ENCODE measurements around the gene UGT1A8.

Gene UGT1A8

GRCh38 chr2:233663911-233664310 is 46.5 kb downstream of the UGT1A8 start:
- H3K4me1 ChIP-seq (ENCODE audit: control insufficient read depth, insufficient read depth, low read length, unreplicated experiment), result no peaks in the 10 kb centered on the region
- no peak overlapping the region for H3K27ac ChIP-seq (ENCODE audit: low read depth, low read length)
- H3K4me3 ChIP-seq (ENCODE audit: low read depth, low read length), result no peak overlapping the region
- H3K27me3 ChIP-seq (ENCODE audit: insufficient read depth, low read length), result peaks cover 51% of the 10 kb centered on the region
- H3K36me3 ChIP-seq (ENCODE audit: insufficient read depth, low read length), result no peaks in the 10 kb centered on the region
- H2AFZ ChIP-seq (ENCODE audit: low read length, unreplicated experiment), result no peak overlapping the region
- no peaks in the 10 kb centered on the region for H3K79me2 ChIP-seq (ENCODE audit: control insufficient read depth, insufficient read depth, low read length, unreplicated experiment)

GRCh38 chr2:233668605-233669260 is 51.3 kb downstream of the UGT1A8 start:
- no peak overlapping the region for H3K4me3 ChIP-seq (ENCODE audit: low read depth, low read length)
- no peaks in the 10 kb centered on the region for H3K36me3 ChIP-seq (ENCODE audit: insufficient read depth, low read length)

GRCh38 chr2:233671290-233672161 is 54.1 kb downstream of the UGT1A8 start, which contains the start of gene UGT1A9:
Gene UGT1A9, plus strand, starts transcription at chr2:233671898. Its CDS starts 37 bp downstream, at chr2:233671935.
- H3K27ac ChIP-seq (ENCODE audit: low read depth, low read length), result no peak within 1 kb of the TSS
- H3K27me3 ChIP-seq (ENCODE audit: insufficient read depth, low read length), result peaks cover 41% of the 10 kb centered on the region
- H3K79me2 ChIP-seq (ENCODE audit: control insufficient read depth, insufficient read depth, low read length, unreplicated experiment), result no peaks in the 10 kb centered on the region
- H2AFZ ChIP-seq (ENCODE audit: low read length, unreplicated experiment), result no peak within 1 kb of the TSS
- no peaks in the 10 kb centered on the region for H3K36me3 ChIP-seq (ENCODE audit: insufficient read depth, low read length)
- no peak within 1 kb of the TSS for H3K4me3 ChIP-seq (ENCODE audit: low read depth, low read length)
- H3K4me1 ChIP-seq (ENCODE audit: control insufficient read depth, insufficient read depth, low read length, unreplicated experiment), result no peaks in the 10 kb centered on the region

More at GRCh38 chr2:233668605-233669260, 51.3 kb downstream of the UGT1A8 start:
- Histone ChIP-seq H2AFZ (ENCODE audit: low read length, unreplicated experiment) (no peak overlapping the region), H3K27ac (ENCODE audit: low read depth, low read length) (no peak overlapping the region), H3K27me3 (ENCODE audit: insufficient read depth, low read length) (peaks cover 46% of the 10 kb centered on the region), H3K4me1 (ENCODE audit: control insufficient read depth, insufficient read depth, low read length, unreplicated experiment) (no peaks in the 10 kb centered on the region), H3K79me2 (ENCODE audit: control insufficient read depth, insufficient read depth, low read length, unreplicated experiment) (no peaks in the 10 kb centered on the region)

DNA sequence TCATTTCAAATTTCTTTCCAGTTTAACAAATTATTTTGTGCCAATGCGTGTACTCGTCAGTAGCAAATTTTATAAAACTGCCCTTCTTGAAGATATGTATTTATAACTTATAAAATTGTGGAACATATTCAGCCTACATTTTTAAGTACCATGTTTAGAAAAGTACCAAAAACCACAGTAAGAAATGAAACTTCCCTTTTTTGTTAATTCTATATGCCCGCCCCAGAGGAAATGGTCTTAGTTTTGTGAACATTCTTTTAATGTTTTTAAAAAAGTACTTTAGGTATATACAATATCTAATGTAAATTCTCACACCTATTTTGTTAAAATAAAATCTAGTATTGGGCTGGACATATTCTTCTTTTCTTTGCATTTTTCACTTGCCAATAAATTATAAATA is 55.5 kb downstream of the UGT1A8 start:
- Histone ChIP-seq H3K79me2 (ENCODE audit: control insufficient read depth, insufficient read depth, low read length, unreplicated experiment) (no peaks in the 10 kb centered on the region), H2AFZ (ENCODE audit: low read length, unreplicated experiment) (no peak overlapping the region), H3K4me3 (ENCODE audit: low read depth, low read length) (no peak overlapping the region), H3K4me1 (ENCODE audit: control insufficient read depth, insufficient read depth, low read length, unreplicated experiment) (no peaks in the 10 kb centered on the region), H3K36me3 (ENCODE audit: insufficient read depth, low read length) (no peaks in the 10 kb centered on the region), H3K27me3 (ENCODE audit: insufficient read depth, low read length) (peaks cover 45% of the 10 kb centered on the region), H3K27ac (ENCODE audit: low read depth, low read length) (no peak overlapping the region)

GRCh38 chr2:233673896-233674295 is 56.5 kb downstream of the UGT1A8 start:
- peaks cover 46% of the 10 kb centered on the region for H3K27me3 ChIP-seq (ENCODE audit: insufficient read depth, low read length)
- no peak overlapping the region for H3K4me3 ChIP-seq (ENCODE audit: low read depth, low read length)
- H3K27ac ChIP-seq (ENCODE audit: low read depth, low read length), result no peak overlapping the region
- H2AFZ ChIP-seq (ENCODE audit: low read length, unreplicated experiment), result no peak overlapping the region
- H3K36me3 ChIP-seq (ENCODE audit: insufficient read depth, low read length), result no peaks in the 10 kb centered on the region
- no peaks in the 10 kb centered on the region for H3K79me2 ChIP-seq (ENCODE audit: control insufficient read depth, insufficient read depth, low read length, unreplicated experiment)
- no peaks in the 10 kb centered on the region for H3K4me1 ChIP-seq (ENCODE audit: control insufficient read depth, insufficient read depth, low read length, unreplicated experiment)

DNA sequence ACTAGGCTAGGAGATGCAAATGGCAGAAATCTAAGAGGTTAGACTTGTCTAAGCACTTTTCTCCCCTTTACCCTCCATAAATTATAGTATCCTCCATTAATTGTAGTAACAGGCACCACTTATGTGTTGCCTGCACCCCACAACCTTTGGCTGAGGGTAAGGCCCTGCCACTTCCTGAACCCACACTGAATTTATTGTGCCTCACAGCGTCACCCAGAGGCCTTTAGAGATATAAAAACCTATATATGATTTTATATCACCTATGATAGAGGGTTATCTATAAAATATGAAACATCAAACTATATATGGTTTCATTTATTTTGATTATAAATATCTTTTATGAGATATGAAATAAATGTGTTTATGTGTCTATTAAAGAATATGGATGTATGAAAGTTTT is 56.9 kb downstream of the UGT1A8 start:
- Histone ChIP-seq H3K36me3 (ENCODE audit: insufficient read depth, low read length) (no peaks in the 10 kb centered on the region), H3K79me2 (ENCODE audit: control insufficient read depth, insufficient read depth, low read length, unreplicated experiment) (no peaks in the 10 kb centered on the region), H2AFZ (ENCODE audit: low read length, unreplicated experiment) (no peak overlapping the region), H3K4me3 (ENCODE audit: low read depth, low read length) (no peak overlapping the region), H3K27ac (ENCODE audit: low read depth, low read length) (no peak overlapping the region), H3K27me3 (ENCODE audit: insufficient read depth, low read length) (peaks cover 46% of the 10 kb centered on the region), H3K4me1 (ENCODE audit: control insufficient read depth, insufficient read depth, low read length, unreplicated experiment) (no peaks in the 10 kb centered on the region)

DNA sequence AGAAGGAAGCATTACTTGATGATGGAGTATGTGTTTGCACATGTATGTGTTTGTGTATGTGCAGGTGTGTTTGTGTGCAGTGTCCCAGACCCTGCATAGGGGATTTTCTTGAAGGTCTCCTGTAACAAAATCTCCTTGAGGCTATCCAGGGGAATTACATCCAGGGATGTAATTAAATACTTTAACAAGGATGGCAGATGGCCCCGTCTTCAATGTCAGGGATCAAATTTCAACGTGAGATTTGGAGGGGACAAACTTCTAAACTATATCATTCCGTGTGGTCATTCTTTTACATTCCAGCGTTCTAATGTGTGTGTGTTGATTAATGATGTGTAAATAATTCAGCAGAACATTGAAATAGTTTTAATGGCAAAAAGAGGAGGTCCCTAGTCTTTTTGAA is 57.6 kb downstream of the UGT1A8 start:
- Histone ChIP-seq H3K4me1 (ENCODE audit: control insufficient read depth, insufficient read depth, low read length, unreplicated experiment) (no peaks in the 10 kb centered on the region), H3K36me3 (ENCODE audit: insufficient read depth, low read length) (no peaks in the 10 kb centered on the region), H2AFZ (ENCODE audit: low read length, unreplicated experiment) (no peak overlapping the region), H3K79me2 (ENCODE audit: control insufficient read depth, insufficient read depth, low read length, unreplicated experiment) (no peaks in the 10 kb centered on the region), H3K27me3 (ENCODE audit: insufficient read depth, low read length) (peaks cover 44% of the 10 kb centered on the region), H3K4me3 (ENCODE audit: low read depth, low read length) (no peak overlapping the region), H3K27ac (ENCODE audit: low read depth, low read length) (no peak overlapping the region)

GRCh38 chr2:233676046-233676445 is 58.6 kb downstream of the UGT1A8 start:
- H3K36me3 ChIP-seq (ENCODE audit: insufficient read depth, low read length), result no peaks in the 10 kb centered on the region
- no peaks in the 10 kb centered on the region for H3K79me2 ChIP-seq (ENCODE audit: control insufficient read depth, insufficient read depth, low read length, unreplicated experiment)
- no peak overlapping the region for H3K27ac ChIP-seq (ENCODE audit: low read depth, low read length)
- H3K4me1 ChIP-seq (ENCODE audit: control insufficient read depth, insufficient read depth, low read length, unreplicated experiment), result no peaks in the 10 kb centered on the region
- H3K27me3 ChIP-seq (ENCODE audit: insufficient read depth, low read length), result peaks cover 33% of the 10 kb centered on the region
- H2AFZ ChIP-seq (ENCODE audit: low read length, unreplicated experiment), result no peak overlapping the region
- no peak overlapping the region for H3K4me3 ChIP-seq (ENCODE audit: low read depth, low read length)

DNA sequence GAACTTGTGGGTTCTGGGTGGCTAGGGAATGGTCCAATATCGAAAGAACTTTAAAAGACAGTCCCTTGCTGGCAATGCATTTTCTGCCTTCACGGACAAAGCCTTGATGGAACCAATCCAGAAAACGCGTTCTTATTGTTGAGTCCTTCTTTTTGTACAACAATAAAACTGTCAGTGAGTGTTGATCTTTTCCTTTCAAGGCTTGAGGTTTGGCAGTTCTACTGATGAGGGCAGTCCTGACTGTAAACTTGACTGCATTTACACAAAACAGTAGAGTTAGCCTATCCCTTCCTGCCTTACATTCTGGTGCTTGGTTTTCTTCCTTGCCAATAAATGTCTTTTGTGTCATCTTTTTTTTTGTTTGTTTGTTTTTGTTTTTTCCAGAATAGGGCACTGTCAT is 61.8 kb downstream of the UGT1A8 start:
- Histone ChIP-seq H3K27ac (ENCODE audit: low read depth, low read length) (no peak overlapping the region), H3K79me2 (ENCODE audit: control insufficient read depth, insufficient read depth, low read length, unreplicated experiment) (no peaks in the 10 kb centered on the region), H3K4me3 (ENCODE audit: low read depth, low read length) (no peak overlapping the region), H2AFZ (ENCODE audit: low read length, unreplicated experiment) (no peak overlapping the region), H3K36me3 (ENCODE audit: insufficient read depth, low read length) (no peaks in the 10 kb centered on the region), H3K27me3 (ENCODE audit: insufficient read depth, low read length) (peaks cover 29% of the 10 kb centered on the region), H3K4me1 (ENCODE audit: control insufficient read depth, insufficient read depth, low read length, unreplicated experiment) (no peaks in the 10 kb centered on the region)

- H3K27ac ChIP-seq (ENCODE audit: low read depth, low read length), result no peak overlapping the region
Observed at GRCh38 chr2:233680361-233681045, 63.1 kb downstream of the UGT1A8 start.

More at GRCh38 chr2:233680361-233681045, 63.1 kb downstream of the UGT1A8 start:
- no peaks in the 10 kb centered on the region for H3K36me3 ChIP-seq (ENCODE audit: insufficient read depth, low read length)
- H3K4me3 ChIP-seq (ENCODE audit: low read depth, low read length), result no peak overlapping the region
- H3K27me3 ChIP-seq (ENCODE audit: insufficient read depth, low read length), result peaks cover 29% of the 10 kb centered on the region
- no peaks in the 10 kb centered on the region for H3K79me2 ChIP-seq (ENCODE audit: control insufficient read depth, insufficient read depth, low read length, unreplicated experiment)
- H3K4me1 ChIP-seq (ENCODE audit: control insufficient read depth, insufficient read depth, low read length, unreplicated experiment), result no peaks in the 10 kb centered on the region
- H2AFZ ChIP-seq (ENCODE audit: low read length, unreplicated experiment), result no peak overlapping the region

Measured in ACC112 (cell line).